ENCODE measurements around the gene DBX1. TPM values are rescaled to one million over a fixed set of nuclear protein-coding genes. Genes with fewer than 3 reads are reported as not detected.
A peak's percentile ranks its signal among the peaks of the same experiment; 100 is the strongest.

DBX1 gene
- total and polyA plus RNA-seq, 2 of the 13 experiments (the other 11 are each of a cell fraction or from before 2014, with no cell fraction given) = not detected

DNA sequence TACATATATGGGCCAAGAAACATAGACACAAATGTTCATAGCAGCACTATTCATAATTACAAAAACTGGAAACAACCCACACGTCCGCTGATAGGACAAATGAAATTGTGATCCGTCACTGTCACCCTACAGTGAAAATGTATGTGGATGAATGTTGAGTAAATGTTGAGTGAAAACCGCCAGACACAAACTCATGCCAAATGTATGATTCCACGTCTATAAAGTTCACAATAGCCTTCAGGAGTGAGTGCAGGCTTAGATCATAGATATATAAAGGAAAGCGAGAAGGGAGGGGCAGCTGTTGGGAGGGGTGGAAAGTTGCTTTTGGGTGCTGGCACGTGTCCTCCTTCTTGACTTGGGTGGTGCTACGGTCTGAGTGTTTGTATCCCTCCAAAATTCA lies 33.6 kb downstream of the DBX1 start:
- no peaks in the 10 kb centered on the region for H3K36me3 ChIP-seq (replicated peaks in 1 of 2; ENCODE audit: control insufficient read depth in 1 of 2, insufficient read depth in 2 of 2, low read length in 2 of 2)
- no peak overlapping the region for H3K4me2 ChIP-seq (ENCODE audit: low read depth, low read length)
- H3K27ac ChIP-seq (ENCODE audit: extremely low read length, insufficient read depth, low read length) = no peak overlapping the region
- in situ Hi-C loops (cut with HindIII; ENCODE audit: extremely low pct_ligation_motif_present, low pct_unique_long_range_greater_than_20kb) = loop anchor here (5.0 to 25.0 kb wide), 2 partner anchors 226 to 486 kb away; no protein-coding TSS in a partner anchor
- TF ChIP-seq ASH2L (IDR thresholded peaks at IDR 0.05; ENCODE audit: insufficient read length, low read depth, low read length) = no peak
- no peaks in the 10 kb centered on the region for H3K9me3 ChIP-seq (ENCODE audit: low read length)
- no peaks in the 10 kb centered on the region for H4K20me1 ChIP-seq (ENCODE audit: insufficient read depth, low read length)
- peaks cover 10% of the 10 kb centered on the region; the same call in 1 of the 2 replicates for H3K4me1 ChIP-seq (ENCODE audit: insufficient read depth, low read length)
- FAIRE-seq (no peak), DNase-seq (ENCODE audit: low spot score) (no peak), ATAC-seq (no peak)
- ChIA-PET POLR2A (no interaction called here), CTCF (ENCODE audit: low intra/inter-chr PET ratio, low total read pairs) (no interaction called here)
- H3K9ac ChIP-seq (ENCODE audit: insufficient read depth, low read depth, low read length) = no peak overlapping the region
- BruUV-seq (replicated peaks) = no TSS peak
- 36% methylated on average over 8 of the region's 8 CpGs for WGBS (ENCODE audit: low lambda C conversion rate)
- H2AFZ ChIP-seq (ENCODE audit: low read length) = no peak overlapping the region
- H3K4me3 ChIP-seq (replicated peaks in 1 of 3; ENCODE audit: insufficient read depth in 1 of 3, low read depth in 2 of 3, low read length in 3 of 3) = no peak overlapping the region
- intact Hi-C loops (cut with micrococcal nuclease; ENCODE audit: unreplicated experiment) = loop anchor here (5.0 to 10.0 kb wide), 2 partner anchors 318 to 1386 kb away; no protein-coding TSS in a partner anchor
- H3K27me3 ChIP-seq (ENCODE audit: control insufficient read depth in 1 of 2, insufficient read depth in 2 of 2, low read length in 2 of 2) = peaks cover 0 to 13% of the 10 kb centered on the region in 2 experiments; a peak in 2 of 5 replicates
- no peaks in the 10 kb centered on the region for H3K79me2 ChIP-seq (ENCODE audit: insufficient read depth, low read length)

DNA sequence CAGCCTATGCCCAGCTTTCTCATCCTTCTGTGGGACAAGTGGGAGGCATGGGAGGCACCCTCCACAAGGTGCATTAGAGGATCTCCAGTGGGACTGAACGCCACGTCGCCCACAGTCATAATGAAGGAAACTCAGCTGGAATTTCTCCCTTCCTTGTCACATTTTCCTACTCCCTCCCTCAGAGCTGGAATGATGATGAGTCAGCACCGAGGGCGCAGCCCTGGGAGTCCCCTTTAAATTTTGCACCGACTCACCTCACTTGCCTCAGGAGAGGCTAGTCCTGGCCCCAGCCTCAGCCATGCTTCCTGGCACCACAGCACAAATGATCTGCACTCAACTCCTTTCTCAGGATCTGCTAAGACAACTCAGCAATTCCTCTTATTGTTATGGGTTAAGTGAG lies 34.3 kb downstream of the DBX1 start:
- POLR2A ChIA-PET = no interaction called here

More for the DNA sequence above, 34.3 kb downstream of the DBX1 start:
- Histone ChIP-seq H2AFZ (ENCODE audit: low read length) (no peak overlapping the region), H3K36me3 (replicated peaks in 1 of 2; ENCODE audit: control insufficient read depth in 1 of 2, insufficient read depth in 2 of 2, low read length in 2 of 2) (no peaks in the 10 kb centered on the region), H3K79me2 (ENCODE audit: insufficient read depth, low read length) (no peaks in the 10 kb centered on the region), H3K27ac (ENCODE audit: extremely low read length, insufficient read depth, low read length) (no peak overlapping the region), H4K20me1 (ENCODE audit: insufficient read depth, low read length) (no peaks in the 10 kb centered on the region), H3K9ac (ENCODE audit: insufficient read depth, low read depth, low read length) (no peak overlapping the region), H3K4me3 (replicated peaks in 1 of 3; ENCODE audit: insufficient read depth in 1 of 3, low read depth in 2 of 3, low read length in 3 of 3) (no peak overlapping the region), H3K4me1 (ENCODE audit: insufficient read depth, low read length) (peaks cover 10% of the 10 kb centered on the region; the same call in 1 of the 2 replicates), H3K27me3 (ENCODE audit: control insufficient read depth in 1 of 2, insufficient read depth in 2 of 2, low read length in 2 of 2) (peaks cover 0 to 13% of the 10 kb centered on the region in 2 experiments; a peak in 2 of 5 replicates), H3K9me3 (ENCODE audit: low read length) (no peaks in the 10 kb centered on the region), H3K4me2 (ENCODE audit: low read depth, low read length) (no peak overlapping the region)
- DNase-seq (ENCODE audit: low spot score) (no peak), ATAC-seq (no peak; the same call in 2 of the 3 replicates), FAIRE-seq (no peak)
- no TSS peak for BruUV-seq (replicated peaks)
- TF ChIP-seq MAFK (conservative IDR thresholded peaks at IDR 0.05 in 1 of 2, IDR thresholded peaks at IDR 0.05 in 1 of 2; ENCODE audit: low read length in 2 of 2) (peak; percentile 31 to 79; a peak in 3 of 4 replicates), MAFF (IDR thresholded peaks at IDR 0.05; ENCODE audit: low read depth, low read length) (peak; percentile 55)
- TF ChIP-seq, protein P1, sequence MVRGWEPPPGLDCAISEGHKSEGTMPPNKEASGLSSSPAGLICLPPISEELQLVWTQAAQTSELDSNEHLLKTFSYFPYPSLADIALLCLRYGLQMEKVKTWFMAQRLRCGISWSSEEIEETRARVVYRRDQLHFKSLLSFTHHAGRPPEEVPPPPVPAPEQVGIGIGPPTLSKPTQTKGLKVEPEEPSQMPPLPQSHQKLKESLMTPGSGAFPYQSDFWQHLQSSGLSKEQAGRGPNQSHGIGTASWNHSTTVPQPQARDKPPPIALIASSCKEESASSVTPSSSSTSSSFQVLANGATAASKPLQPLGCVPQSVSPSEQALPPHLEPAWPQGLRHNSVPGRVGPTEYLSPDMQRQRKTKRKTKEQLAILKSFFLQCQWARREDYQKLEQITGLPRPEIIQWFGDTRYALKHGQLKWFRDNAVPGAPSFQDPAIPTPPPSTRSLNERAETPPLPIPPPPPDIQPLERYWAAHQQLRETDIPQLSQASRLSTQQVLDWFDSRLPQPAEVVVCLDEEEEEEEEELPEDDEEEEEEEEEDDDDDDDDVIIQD (CRISPR knock-in tag; IDR thresholded peaks at IDR 0.05; ENCODE audit: low read depth) = no peak
- in situ Hi-C loops (cut with HindIII; ENCODE audit: extremely low pct_ligation_motif_present, low pct_unique_long_range_greater_than_20kb) (loop anchor here (5.0 to 25.0 kb wide), 2 partner anchors 226 to 486 kb away; no protein-coding TSS in a partner anchor), intact Hi-C loops (cut with micrococcal nuclease; ENCODE audit: unreplicated experiment) (loop anchor here (5.0 to 10.0 kb wide), 2 partner anchors 319 to 1386 kb away; no protein-coding TSS in a partner anchor)
- WGBS (ENCODE audit: low lambda C conversion rate) = 42% methylated on average over 6 of the region's 6 CpGs
- CTCF ChIA-PET (ENCODE audit: low intra/inter-chr PET ratio, low total read pairs) = no interaction called here

All from HepG2 (cell line).